HEK293T (cell line): ENCODE data around the gene PITPNC1.
"Not testable (repeated sequence)": the region's sequence is repeated elsewhere in the genome, so short reads cannot be mapped to it uniquely, and the experiment has no call there.

ENCODE experiments used
- CTCF ChIA-PET: fragments of 350-600 bp; formaldehyde crosslinking; extraction: SDS; loops from one replicate; lab custom pipeline; 2021; ENCODE audit warnings: antibody characterized with exemption, inconsistent platforms; lab: Yijun Ruan, JAX
- POLR2A ChIA-PET: fragments of 350-600 bp; formaldehyde crosslinking; extraction: SDS; loops from one replicate; lab custom pipeline; 2020; ENCODE audit warnings: antibody characterized with exemption, inconsistent platforms; lab: Yijun Ruan, JAX
- DNase-seq: peaks from one replicate; pipeline ENCODE4 v3.0.0; 2012; ENCODE audit warnings: mixed read lengths; ENCODE audit errors: extremely low spot score
- ARNT ChIP-seq: fragments of 450-650 bp; IDR thresholded peaks from 2 replicates; pipeline ENCODE4 v1.6.1; 2017; ENCODE audit warnings: mild to moderate bottlenecking
- BHLHE40 ChIP-seq: fragments of 450-650 bp; IDR thresholded peaks from 2 replicates; pipeline ENCODE4 v1.6.1; 2016; ENCODE audit warnings: mild to moderate bottlenecking, moderate library complexity, borderline replicate concordance
- CTBP1 ChIP-seq: fragments of 450-650 bp; IDR thresholded peaks from 2 replicates; pipeline ENCODE4 v1.6.1; 2016; ENCODE audit warnings: borderline replicate concordance
- ELF4 ChIP-seq: fragments of 450-650 bp; IDR thresholded peaks from 2 replicates; pipeline ENCODE4 v1.6.1; 2017; ENCODE audit warnings: antibody characterized with exemption
- FOXA1 ChIP-seq: fragments of 450-650 bp; IDR thresholded peaks from 2 replicates; pipeline ENCODE4 v1.6.1; 2016; ENCODE audit warnings: mild to moderate bottlenecking
- FOXK2 ChIP-seq: fragments of 450-650 bp; IDR thresholded peaks from 2 replicates; pipeline ENCODE4 v1.6.1; 2016; ENCODE audit warnings: mild to moderate bottlenecking
- FOXM1 ChIP-seq: fragments of 450-650 bp; IDR thresholded peaks from 2 replicates; pipeline ENCODE4 v1.6.1; 2017; ENCODE audit warnings: mild to moderate bottlenecking, borderline replicate concordance
- HDGF ChIP-seq: fragments of 450-650 bp; IDR thresholded peaks from 2 replicates; pipeline ENCODE4 v1.6.1; 2017; ENCODE audit warnings: antibody characterized with exemption, borderline replicate concordance
- L3MBTL2 ChIP-seq: fragments of 450-650 bp; conservative IDR thresholded peaks from 2 replicates; pipeline ENCODE4 v1.6.1; 2016; ENCODE audit warnings: mild to moderate bottlenecking
- LEF1 ChIP-seq: fragments of 450-650 bp; IDR thresholded peaks from 2 replicates; pipeline ENCODE4 v1.6.1; 2017; ENCODE audit warnings: mild to moderate bottlenecking, borderline replicate concordance
- NFRKB ChIP-seq: fragments of 450-650 bp; IDR thresholded peaks from 2 replicates; pipeline ENCODE4 v1.6.1; 2016; ENCODE audit warnings: mild to moderate bottlenecking, moderate library complexity
- SP1 ChIP-seq: fragments of 450-650 bp; IDR thresholded peaks from 2 replicates; pipeline ENCODE4 v1.6.1; 2017
- SUZ12 ChIP-seq: fragments of 450-650 bp; IDR thresholded peaks from 2 replicates; pipeline ENCODE4 v1.6.1; 2016; ENCODE audit warnings: mild to moderate bottlenecking
- TARDBP ChIP-seq: fragments of 450-650 bp; IDR thresholded peaks from 2 replicates; pipeline ENCODE4 v1.6.1; 2016
- ZNF384 ChIP-seq: fragments of 450-650 bp; IDR thresholded peaks from 2 replicates; pipeline ENCODE4 v1.6.1; 2016
- TF ChIP-seq, protein P1 (sequence below): fragments of 450-650 bp; IDR thresholded peaks from 2 replicates; pipeline ENCODE4 v1.6.1; 2016

The PITPNC1 gene

DNA sequence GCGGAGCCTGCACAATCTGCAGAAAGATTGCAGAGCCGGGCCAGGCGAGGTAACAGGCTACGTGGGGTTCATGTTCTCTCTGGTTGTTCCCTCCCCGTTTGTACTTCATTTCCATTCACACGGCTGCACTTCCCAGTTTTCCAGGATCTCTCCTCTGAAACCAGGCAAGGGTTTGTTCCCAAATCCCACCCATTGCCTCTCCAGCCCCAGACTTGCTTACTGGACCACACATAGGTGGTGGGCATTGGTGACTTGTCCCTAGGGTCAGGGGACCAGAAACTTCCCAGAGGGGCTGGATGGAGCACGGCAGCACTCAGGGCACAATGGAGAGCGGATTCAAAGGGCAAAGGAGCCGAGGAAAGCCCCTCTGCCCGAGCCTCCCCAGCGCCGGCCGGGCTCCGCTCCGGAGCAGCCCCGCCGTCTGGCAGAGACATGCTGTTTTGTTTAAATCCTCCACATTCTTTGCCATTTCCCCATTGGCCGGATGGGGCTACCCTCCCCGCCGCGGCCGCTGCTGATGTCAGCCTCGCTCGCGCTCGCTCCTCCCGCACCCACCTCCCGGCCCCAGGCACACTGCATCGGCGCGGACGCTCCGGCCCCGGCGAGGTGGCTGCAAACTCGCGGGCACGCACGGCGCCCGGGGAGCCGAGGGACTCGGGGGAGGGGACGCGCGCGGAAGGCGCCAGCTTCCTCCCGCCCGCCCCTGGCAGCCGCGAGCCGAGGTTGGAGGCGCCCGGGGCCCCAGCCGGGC, at the start of gene PITPNC1:
PITPNC1 (plus strand) TSS at position 545 of the 751 bp plus-strand sequence.
- TF ChIP-seq LEF1 (0 out of 2 replicates have a peak, but pooled peaks have one; percentile 49), FOXM1 (no peak), SUZ12 (no peak), L3MBTL2 (0 out of 2 replicates have a peak, but pooled peaks have one; percentile 24), NFRKB (no peak)
- TF ChIP-seq, protein P1, sequence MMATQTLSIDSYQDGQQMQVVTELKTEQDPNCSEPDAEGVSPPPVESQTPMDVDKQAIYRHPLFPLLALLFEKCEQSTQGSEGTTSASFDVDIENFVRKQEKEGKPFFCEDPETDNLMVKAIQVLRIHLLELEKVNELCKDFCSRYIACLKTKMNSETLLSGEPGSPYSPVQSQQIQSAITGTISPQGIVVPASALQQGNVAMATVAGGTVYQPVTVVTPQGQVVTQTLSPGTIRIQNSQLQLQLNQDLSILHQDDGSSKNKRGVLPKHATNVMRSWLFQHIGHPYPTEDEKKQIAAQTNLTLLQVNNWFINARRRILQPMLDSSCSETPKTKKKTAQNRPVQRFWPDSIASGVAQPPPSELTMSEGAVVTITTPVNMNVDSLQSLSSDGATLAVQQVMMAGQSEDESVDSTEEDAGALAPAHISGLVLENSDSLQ: no peak
- POLR2A ChIA-PET: interaction anchor here (1.1 kb wide), 1 partner anchor 253 kb away, joined by 4 read pairs; no protein-coding TSS in a partner anchor
- CTCF ChIA-PET: interaction anchor here (1.1 to 2.6 kb wide), 2 partner anchors 10 to 11 kb away, joined by 3 to 17 read pairs; no protein-coding TSS in a partner anchor
- DNase-seq: peak; percentile 73

DNA sequence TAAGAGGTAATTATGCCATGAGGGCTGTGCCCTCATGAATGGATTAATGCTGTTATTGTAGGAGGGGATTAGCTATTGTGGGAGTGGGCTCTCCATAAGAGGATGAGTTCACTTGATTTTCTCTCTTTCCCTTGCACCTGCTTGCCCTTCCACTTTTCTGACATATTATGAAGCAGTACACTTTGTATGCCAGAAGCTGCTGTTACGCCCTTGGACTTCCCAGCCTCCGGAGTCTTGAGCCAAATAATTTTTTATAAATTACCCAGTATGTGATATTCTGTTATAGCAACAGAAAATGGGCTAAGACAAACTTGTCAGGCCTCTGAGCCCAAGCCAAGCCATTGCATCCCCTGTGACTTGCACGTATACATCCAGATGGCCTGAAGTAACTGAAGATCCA, 49.1 kb upstream of the PITPNC1 start:
- DNase-seq: no peak
- ChIA-PET POLR2A (no interaction called here), CTCF (no interaction called here)
- TF ChIP-seq HDGF (no peak), L3MBTL2 (no peak), ELF4 (no peak), FOXK2 (no peak), CTBP1 (no peak), FOXA1 (no peak)
- TF ChIP-seq, protein P1: no peak

DNA sequence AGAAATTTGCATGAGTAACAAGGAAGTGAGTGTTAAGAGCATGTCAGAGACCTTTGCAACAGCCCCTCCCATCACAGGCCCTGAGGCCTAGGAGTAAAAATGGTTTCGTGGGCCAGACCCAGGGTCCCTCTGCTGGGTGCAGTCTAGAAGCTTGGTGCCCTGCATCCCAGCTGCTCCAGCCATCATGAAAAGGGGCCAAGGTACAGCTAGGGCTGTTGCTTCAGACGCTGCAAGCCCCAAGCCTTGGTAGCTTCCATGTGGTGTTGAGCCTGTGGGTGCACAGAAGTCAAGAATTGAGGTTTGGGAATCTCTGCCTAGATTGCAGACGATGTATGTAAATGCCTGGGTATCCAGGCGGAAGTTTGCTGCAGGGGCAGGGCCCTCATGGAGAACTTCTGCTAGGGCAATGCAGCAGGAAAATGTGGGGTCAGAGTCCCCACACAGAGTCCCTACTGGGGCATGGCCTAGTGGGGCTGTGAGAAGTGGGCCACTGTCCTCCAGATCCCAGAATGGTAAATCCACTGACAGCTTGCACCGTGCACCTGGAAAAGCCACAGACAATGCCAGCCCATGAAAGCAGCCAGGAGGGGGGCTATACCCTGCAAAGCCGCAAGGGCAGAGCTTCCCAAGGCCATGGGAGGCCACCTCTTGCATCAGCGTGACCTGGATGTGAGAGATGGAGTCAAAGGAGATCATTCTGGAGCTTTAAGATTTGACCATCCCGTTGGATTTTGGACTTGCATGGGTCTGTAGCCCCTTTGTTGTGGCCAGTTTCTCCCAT, 45.5 kb upstream of the PITPNC1 start:
- DNase-seq, POLR2A ChIA-PET, CTCF ChIA-PET: not testable (repeated sequence)

DNA sequence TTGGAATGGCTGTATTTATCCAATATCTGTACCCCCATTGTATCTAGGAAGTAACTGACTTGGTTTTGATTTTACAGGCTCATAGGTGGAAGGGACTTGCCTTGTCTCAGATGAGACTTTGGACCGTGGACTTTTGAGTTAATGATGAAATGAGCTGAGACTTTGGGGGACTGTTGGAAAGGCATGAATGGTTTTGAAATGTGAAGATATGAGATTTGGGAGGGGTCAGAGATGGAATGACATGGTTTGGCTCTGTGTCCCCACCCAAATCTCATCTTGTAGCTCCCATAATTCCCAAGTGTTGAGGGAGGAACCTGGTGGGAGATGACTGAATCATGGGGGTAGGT, 44.9 kb upstream of the PITPNC1 start:
- POLR2A ChIA-PET, CTCF ChIA-PET, DNase-seq: not testable (repeated sequence)

DNA sequence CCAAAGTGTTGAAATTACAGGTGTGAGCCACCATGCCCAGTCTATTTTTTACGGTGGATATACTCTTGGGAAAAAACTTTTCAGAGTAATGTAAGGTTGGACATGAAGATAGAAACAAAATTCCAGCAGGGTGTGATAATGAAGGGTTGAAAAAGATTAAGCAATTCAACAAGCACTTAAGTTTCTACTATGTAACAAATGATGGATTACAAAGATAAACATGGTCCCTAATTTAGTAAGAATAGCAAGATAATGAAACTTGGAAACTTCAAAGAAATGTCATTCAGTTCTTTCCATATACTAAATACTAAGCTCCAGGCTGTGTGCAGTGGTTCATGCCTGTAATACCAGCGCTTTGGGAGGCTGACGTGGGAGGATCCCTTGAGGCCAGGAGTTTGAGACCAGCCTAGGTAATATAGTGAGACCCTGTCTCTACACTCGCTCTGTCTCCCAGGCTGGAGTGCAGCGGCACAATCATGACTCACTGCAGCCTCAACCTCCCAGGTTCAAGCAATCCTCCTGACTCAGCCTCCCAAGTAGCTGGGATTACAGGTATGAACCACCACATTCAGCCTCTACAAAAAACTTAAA, 41.7 kb upstream of the PITPNC1 start:
- POLR2A ChIA-PET: no interaction called here
- DNase-seq: no peak
- CTCF ChIA-PET: interaction anchor here (0.6 kb wide), 1 partner anchor 62 kb away, joined by 3 read pairs; no protein-coding TSS in a partner anchor
- TF ChIP-seq L3MBTL2 (no peak), CTBP1 (no peak), ZNF384 (no peak), BHLHE40 (no peak), FOXM1 (no peak), FOXA1 (no peak), NFRKB (no peak), SUZ12 (no peak), TARDBP (no peak), ELF4 (no peak), SP1 (no peak), ARNT (no peak), FOXK2 (no peak), HDGF (no peak)
- TF ChIP-seq, protein P1: no peak

DNA sequence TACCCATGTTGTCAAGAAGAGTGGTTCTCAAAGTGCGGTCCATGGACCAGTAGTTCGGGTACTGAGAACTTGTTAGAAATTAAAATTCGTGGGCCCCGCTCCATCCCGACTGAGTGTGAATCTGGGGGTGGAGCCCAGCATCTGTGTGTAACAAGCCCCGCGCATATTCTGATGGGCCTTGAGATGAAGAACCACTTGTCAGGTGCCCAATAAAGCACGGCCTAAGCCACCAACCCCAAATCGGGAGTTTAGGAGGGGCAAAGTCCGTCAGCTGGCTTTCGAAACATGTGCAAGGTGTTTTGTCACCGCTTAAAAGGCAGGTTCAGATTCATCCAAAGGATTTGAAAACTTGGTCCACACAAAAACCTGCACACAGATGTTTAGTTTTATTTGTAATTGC, 40.2 kb upstream of the PITPNC1 start:
- POLR2A ChIA-PET: no interaction called here
- TF ChIP-seq FOXM1 (no peak), TARDBP (no peak), NFRKB (no peak), FOXK2 (no peak), HDGF (no peak), SP1 (no peak), ZNF384 (no peak), FOXA1 (no peak), L3MBTL2 (no peak), SUZ12 (no peak), BHLHE40 (no peak), CTBP1 (no peak), ARNT (no peak)
- TF ChIP-seq, protein P1: no peak
- DNase-seq: no peak
- CTCF ChIA-PET: no interaction called here

DNA sequence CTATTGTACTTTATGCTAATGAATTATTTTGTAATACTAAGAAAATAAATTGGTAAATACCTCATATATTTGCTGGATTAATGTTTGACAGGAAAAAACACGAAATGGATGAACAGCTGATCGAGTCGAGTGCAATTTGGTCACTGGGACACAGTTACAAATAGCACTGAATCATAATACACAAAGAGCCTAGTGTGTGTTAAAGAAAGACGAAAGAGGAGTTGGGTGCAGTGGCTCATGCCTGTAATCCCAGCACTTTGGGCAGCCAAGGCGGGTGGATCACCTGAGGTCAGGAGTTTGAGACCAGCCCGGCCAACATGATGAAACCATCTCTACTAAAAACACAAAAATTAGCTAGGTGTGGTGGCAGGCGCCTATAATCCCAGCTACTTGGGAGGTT, 38.7 kb upstream of the PITPNC1 start:
- DNase-seq, POLR2A ChIA-PET: not testable (repeated sequence)
- CTCF ChIA-PET: interaction anchor here (0.6 to 0.8 kb wide), 2 partner anchors 19 to 23 kb away, joined by 3 read pairs; no protein-coding TSS in a partner anchor
